ENCODE results near the gene RNF114. TPM values are rescaled to one million over a fixed set of nuclear protein-coding genes. Genes with fewer than 3 reads are reported as not detected.

The RNF114 gene
- total RNA-seq (10 to 100 TPM; 63.5 to 69.0 TPM), polyA plus RNA-seq (ENCODE audit: insufficient read length in 6 of 6) (10 to 100 TPM; 60.8 to 70.9 (median 65.6) TPM)
- long read RNA-seq, donor 1, transcript RNF114-206 (2 exons, 565 nt): minor isoform, 10 of 57 reads
- long read RNA-seq, donor 1, transcript RNF114-207 (4 exons, 2,006 nt): minor isoform, 9 of 57 reads
- long read RNA-seq, donor 1, transcript RNF114-201 (6 exons, 2,503 nt): major isoform, 29 of 57 reads
- long read RNA-seq, donor 1, partial matches to known transcripts: 8 of 57 reads
- long read RNA-seq, donor 1, other reads (novel, unspliced or antisense): 0 of 57 reads
- long read RNA-seq, donor 2, transcript RNF114-207 (4 exons, 2,006 nt): minor isoform, 9 of 32 reads
- long read RNA-seq, donor 2, transcript RNF114-201 (6 exons, 2,503 nt): major isoform, 20 of 32 reads
- long read RNA-seq, donor 2, partial matches to known transcripts: 0 of 32 reads
- long read RNA-seq, donor 2, other reads (novel, unspliced or antisense): 0 of 32 reads
- long read RNA-seq, donor 3, transcript RNF114-201 (6 exons, 2,503 nt): major isoform, 23 of 27 reads
- long read RNA-seq, donor 3, partial matches to known transcripts: 0 of 27 reads
- long read RNA-seq, donor 3, other reads (novel, unspliced or antisense): 0 of 27 reads
- long read RNA-seq, donor 4, transcript RNF114-201 (6 exons, 2,503 nt): major isoform, 28 of 32 reads
- long read RNA-seq, donor 4, partial matches to known transcripts: 0 of 32 reads
- long read RNA-seq, donor 4, other reads (novel, unspliced or antisense): 3 of 32 reads
- long read RNA-seq, donor 5, transcript RNF114-207 (4 exons, 2,006 nt): minor isoform, 10 of 41 reads
- long read RNA-seq, donor 5, transcript RNF114-201 (6 exons, 2,503 nt): major isoform, 28 of 41 reads
- long read RNA-seq, donor 5, partial matches to known transcripts: 0 of 41 reads
- long read RNA-seq, donor 5, other reads (novel, unspliced or antisense): 0 of 41 reads
- long read RNA-seq, donor 6, transcript RNF114-201 (6 exons, 2,503 nt): major isoform, 22 of 30 reads
- long read RNA-seq, donor 6, partial matches to known transcripts: 5 of 30 reads
- long read RNA-seq, donor 6, other reads (novel, unspliced or antisense): 0 of 30 reads
- long read RNA-seq, donor 7, transcript RNF114-207 (4 exons, 2,006 nt): major isoform, 8 of 19 reads
- long read RNA-seq, donor 7, transcript RNF114-201 (6 exons, 2,503 nt): major isoform, 8 of 19 reads
- long read RNA-seq, donor 7, partial matches to known transcripts: 0 of 19 reads
- long read RNA-seq, donor 7, other reads (novel, unspliced or antisense): 0 of 19 reads
- long read RNA-seq, donor 8, transcript RNF114-201 (6 exons, 2,503 nt): major isoform, 17 of 24 reads
- long read RNA-seq, donor 8, partial matches to known transcripts: 5 of 24 reads
- long read RNA-seq, donor 8, other reads (novel, unspliced or antisense): 0 of 24 reads
- long read RNA-seq, donor 9: 0 reads
- long read RNA-seq, donor 10, transcript RNF114-201 (6 exons, 2,503 nt): major isoform, 43 of 46 reads
- long read RNA-seq, donor 10, partial matches to known transcripts: 1 of 46 reads
- long read RNA-seq, donor 10, other reads (novel, unspliced or antisense): 0 of 46 reads
- long read RNA-seq, donor 11, transcript RNF114-201 (6 exons, 2,503 nt): major isoform, 21 of 25 reads
- long read RNA-seq, donor 11, partial matches to known transcripts: 0 of 25 reads
- long read RNA-seq, donor 11, other reads (novel, unspliced or antisense): 0 of 25 reads
- long read RNA-seq, donor 12, transcript RNF114-201 (6 exons, 2,503 nt): major isoform, 10 of 14 reads
- long read RNA-seq, donor 12, partial matches to known transcripts: 0 of 14 reads
- long read RNA-seq, donor 12, other reads (novel, unspliced or antisense): 0 of 14 reads

GRCh38 chr20:49936153-49937026, at the start of gene RNF114:
RNF114 (plus strand) TSS chr20:49936397; CDS start chr20:49936413, 16 bp downstream.
- intact Hi-C loops (cut with DNase I): no loop called here
- peak in 1 of 2 donors; percentile 18 for TF ChIP-seq CTCF (IDR thresholded peaks at IDR 0.05)
- ATAC-seq (peak; percentile 96), DNase-seq (peak; percentile 87 to 96 (median 92))
- peak within 1 kb of the TSS; percentile 93 to 100 for H3K4me3 ChIP-seq
- peaks cover 0 to 20% of the 10 kb centered on the region in 2 donors for H3K36me3 ChIP-seq
- no peaks in the 10 kb centered on the region for H3K27me3 ChIP-seq
- H3K4me1 ChIP-seq: peaks cover 13 to 54% of the 10 kb centered on the region in 2 donors
- peak within 1 kb of the TSS; percentile 91 to 93 for H3K27ac ChIP-seq
- no peaks in the 10 kb centered on the region for H3K9me3 ChIP-seq

- peak overlapping the region; percentile 33 to 55 for H3K27ac ChIP-seq
- intact Hi-C loops (cut with DNase I): no loop called here
- TF ChIP-seq CTCF (IDR thresholded peaks at IDR 0.05): no peak
- peaks cover 0 to 80% of the 10 kb centered on the region in 2 donors for H3K36me3 ChIP-seq
- no peak overlapping the region for H3K4me3 ChIP-seq
- no peaks in the 10 kb centered on the region for H3K9me3 ChIP-seq
- no peak for DNase-seq
- H3K27me3 ChIP-seq: no peaks in the 10 kb centered on the region
- H3K4me1 ChIP-seq: peaks cover 17 to 52% of the 10 kb centered on the region in 2 donors
- ATAC-seq: no peak
Measured at GRCh38 chr20:49886571-49887213, 49.5 kb upstream of the RNF114 start.

GRCh38 chr20:49887251-49888211, 48.7 kb upstream of the RNF114 start:
- Histone ChIP-seq H3K9me3 (no peaks in the 10 kb centered on the region), H3K27ac (peak overlapping the region; percentile 33 to 59), H3K27me3 (no peaks in the 10 kb centered on the region), H3K4me3 (no peak overlapping the region), H3K4me1 (peaks cover 17 to 60% of the 10 kb centered on the region in 2 donors), H3K36me3 (peaks cover 0 to 72% of the 10 kb centered on the region in 2 donors)
- TF ChIP-seq CTCF (IDR thresholded peaks at IDR 0.05): no peak
- no peak for DNase-seq
- intact Hi-C loops (cut with DNase I): no loop called here
- ATAC-seq: no peak

Measured in left lung (tissue), 14 donors.